Measurements from ENCODE around the gene SHLD2.
"Not testable (repeated sequence)": the region's sequence is repeated elsewhere in the genome, so short reads cannot be mapped to it uniquely, and the experiment has no call there.

Gene SHLD2

DNA sequence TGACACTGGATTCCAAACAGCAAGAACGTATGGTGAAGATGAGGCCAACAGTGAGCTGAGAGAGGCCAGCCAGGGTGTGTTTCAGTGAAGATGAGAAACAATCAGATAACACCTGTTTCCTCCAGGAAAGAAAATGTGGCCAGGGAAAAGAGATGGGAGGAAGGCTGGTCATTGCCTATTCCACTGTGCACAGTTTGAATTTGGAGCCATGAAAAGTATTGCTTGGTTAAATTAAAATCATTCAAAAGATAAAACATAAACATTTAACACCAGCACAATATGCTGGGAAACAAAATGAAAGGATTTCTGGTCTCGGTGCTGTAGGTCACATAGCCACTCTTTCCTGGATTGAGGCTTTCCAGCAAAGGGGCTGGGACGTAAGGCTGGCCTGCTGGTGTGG, 130.1 kb downstream of the SHLD2 start, which contains the start of gene NUTM2A:
Gene NUTM2A, plus strand, starts transcription at position 301 of the 400 bp plus-strand sequence. CDS start 383 bp downstream, outside the sequence.
- not testable (repeated sequence) for DNase-seq

DNA sequence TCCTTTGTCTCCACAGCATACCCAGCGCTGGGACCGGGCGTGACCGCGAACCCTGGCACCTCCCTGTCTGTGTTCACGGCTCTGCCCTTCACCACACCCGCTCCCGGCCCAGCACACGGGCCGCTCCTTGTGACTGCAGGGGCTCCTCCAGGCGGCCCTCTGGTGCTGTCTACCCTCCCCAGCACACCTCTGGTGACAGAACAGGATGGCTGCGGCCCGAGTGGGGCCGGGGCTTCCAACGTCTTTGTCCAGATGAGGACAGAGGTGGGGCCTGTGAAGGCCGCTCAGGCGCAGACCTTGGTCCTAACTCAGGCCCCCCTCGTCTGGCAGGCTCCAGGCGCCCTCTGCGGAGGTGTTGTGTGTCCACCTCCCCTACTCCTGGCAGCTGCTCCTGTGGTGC, 133.2 kb downstream of the SHLD2 start:
- DNase-seq: not testable (repeated sequence)

DNA sequence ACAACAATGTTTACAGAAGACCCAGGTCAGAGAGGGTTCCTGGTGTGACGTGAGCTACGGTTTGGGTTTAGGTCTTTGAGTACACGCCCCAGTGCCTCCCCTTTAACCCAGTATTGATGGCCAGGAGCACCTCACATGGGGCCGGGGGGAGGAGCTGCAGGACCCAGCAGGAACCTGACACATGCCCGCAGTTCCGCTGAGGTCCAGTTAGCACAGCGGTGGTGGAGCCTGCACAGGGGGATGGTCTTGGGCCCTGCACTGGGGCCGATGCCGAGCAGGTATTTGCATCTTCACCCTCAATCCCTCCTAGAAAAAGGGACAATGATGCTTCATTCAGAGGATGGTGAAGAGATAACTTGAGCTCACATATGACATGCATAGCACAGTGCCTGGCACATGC, 134.2 kb downstream of the SHLD2 start:
- DNase-seq: not testable (repeated sequence)

DNA sequence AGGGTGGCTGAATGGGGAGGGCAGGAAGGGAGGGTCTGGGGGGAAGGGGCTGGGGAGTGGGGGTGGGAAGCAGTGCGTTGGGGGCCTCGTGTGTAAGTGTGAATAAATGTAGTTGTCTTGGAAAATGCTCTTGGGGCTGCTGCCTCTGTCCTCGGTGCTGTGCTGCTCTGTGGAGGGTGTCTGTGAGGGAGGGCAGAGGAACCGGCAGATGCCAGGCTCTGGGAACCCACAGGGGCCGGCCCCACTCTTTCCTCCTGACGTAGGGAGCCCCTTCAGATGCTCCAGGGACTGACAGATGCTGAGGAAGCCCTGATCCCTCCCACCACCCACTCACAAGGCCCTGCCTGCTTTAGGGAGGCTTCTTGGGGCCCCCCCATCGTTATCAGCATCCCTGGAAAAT, 139.8 kb downstream of the SHLD2 start:
- not testable (repeated sequence) for DNase-seq

DNA sequence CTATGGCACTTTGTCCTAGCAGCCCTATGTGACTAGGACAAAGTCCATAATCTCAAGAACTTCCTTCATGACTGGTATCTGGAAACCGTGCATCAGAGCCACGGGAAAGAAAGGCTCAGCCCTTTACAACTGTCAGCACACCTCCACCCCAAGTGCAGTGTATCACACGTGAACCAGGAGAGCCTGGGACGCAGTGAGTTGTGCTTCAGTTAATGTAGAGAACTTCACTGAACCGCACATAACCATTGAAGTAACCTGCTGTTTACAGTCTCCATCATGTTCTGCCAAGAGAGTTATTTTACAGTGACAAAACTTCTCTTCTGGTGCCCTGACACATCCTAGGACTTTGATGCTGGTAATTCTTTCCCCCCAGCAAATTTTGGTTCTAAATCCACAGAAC, 142.2 kb downstream of the SHLD2 start:
- not testable (repeated sequence) for DNase-seq

DNA sequence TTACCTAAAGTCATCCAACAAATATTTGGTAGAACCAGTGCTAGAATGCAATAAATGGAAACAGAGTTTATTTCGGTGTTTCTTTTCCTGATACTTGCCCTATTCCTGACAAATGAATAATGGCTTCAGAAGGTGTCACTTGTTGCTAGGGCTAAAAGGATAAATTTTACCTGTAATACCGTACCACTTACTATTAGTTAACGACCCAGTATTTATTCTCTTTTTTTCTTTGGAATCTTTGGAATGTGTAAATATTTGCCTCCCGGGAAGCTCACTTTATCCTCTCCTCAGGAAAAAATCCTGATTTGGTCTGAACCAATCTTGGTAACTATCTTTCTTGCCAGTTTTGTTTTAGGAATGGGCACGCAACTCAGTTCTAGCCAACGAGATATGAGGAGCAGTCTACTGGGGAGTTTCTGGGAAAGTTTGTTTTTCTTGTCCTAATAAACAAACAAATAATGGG, 144.4 kb downstream of the SHLD2 start:
- not testable (repeated sequence) for DNase-seq

All from activated gamma-delta T cell treated with Interleukin-2 at 50 U/mL for 16 hours (primary cell).